GM06990 (cell line): ENCODE results near the gene PDZRN3.

ENCODE experiments used
- DNase-seq: peaks from one replicate; pipeline ENCODE4 v3.0.0-alpha.2; 2011; ENCODE audit not compliant: insufficient read length; ENCODE audit errors: extremely low read depth
- H3K27me3 ChIP-seq: replicated peaks from 2 replicates; pipeline ENCODE4 v1.6.0; 2011; ENCODE audit warnings: low read length; ENCODE audit not compliant: control insufficient read depth, insufficient read depth
- H3K36me3 ChIP-seq: 2 replicates; pipeline ENCODE4 v1.5.1; 2011; ENCODE audit warnings: low read length; ENCODE audit not compliant: control insufficient read depth, insufficient read depth
- H3K4me3 ChIP-seq: replicated peaks from 2 replicates; pipeline ENCODE4 v1.5.1; 2011; ENCODE audit warnings: low read depth, mild to moderate bottlenecking, control low read depth, low read length
- CTCF ChIP-seq: IDR thresholded peaks from 2 replicates; pipeline ENCODE4 v1.5.1; 2011; ENCODE audit warnings: low read length, control low read depth, mild to moderate bottlenecking, inconsistent platforms; ENCODE audit not compliant: insufficient read depth, poor library complexity, severe bottlenecking

PDZRN3 gene

GRCh38 chr3:73427048-73427706, 197.6 kb downstream of the PDZRN3 start:
- Histone ChIP-seq H3K27me3 (no peaks in the 10 kb centered on the region; the same call in 1 of the 2 replicates), H3K36me3 (no peaks in the 10 kb centered on the region), H3K4me3 (no peak overlapping the region)
- no peak for TF ChIP-seq CTCF
- DNase-seq = no peak

GRCh38 chr3:73426606-73427005, 198.1 kb downstream of the PDZRN3 start:
- TF ChIP-seq CTCF = no peak
- no peaks in the 10 kb centered on the region; the same call in 1 of the 2 replicates for H3K27me3 ChIP-seq
- DNase-seq = no peak
- H3K4me3 ChIP-seq = no peak overlapping the region
- no peaks in the 10 kb centered on the region for H3K36me3 ChIP-seq

- no peak overlapping the region for H3K4me3 ChIP-seq
- TF ChIP-seq CTCF = no peak
- no peaks in the 10 kb centered on the region; the same call in 1 of the 2 replicates for H3K27me3 ChIP-seq
- no peak for DNase-seq
- H3K36me3 ChIP-seq = no peaks in the 10 kb centered on the region
Measured at GRCh38 chr3:73423116-73423515, 201.6 kb downstream of the PDZRN3 start.

- TF ChIP-seq CTCF = no peak
- H3K4me3 ChIP-seq = no peak overlapping the region
- no peaks in the 10 kb centered on the region for H3K36me3 ChIP-seq
- DNase-seq = no peak
- H3K27me3 ChIP-seq = no peaks in the 10 kb centered on the region; the same call in 1 of the 2 replicates
Measured at GRCh38 chr3:73422571-73422970, 202.2 kb downstream of the PDZRN3 start.

- no peak for TF ChIP-seq CTCF
- H3K36me3 ChIP-seq = no peaks in the 10 kb centered on the region
- H3K4me3 ChIP-seq = no peak overlapping the region
- no peaks in the 10 kb centered on the region; the same call in 1 of the 2 replicates for H3K27me3 ChIP-seq
- no peak for DNase-seq
Measured at GRCh38 chr3:73419942-73420341, 204.8 kb downstream of the PDZRN3 start.
